ENCODE measurements around the gene NUDT8. TPM values are rescaled to one million over a fixed set of nuclear protein-coding genes. Genes with fewer than 3 reads are reported as not detected.
"Not testable (repeated sequence)": the region's sequence is repeated elsewhere in the genome, so short reads cannot be mapped to it uniquely, and the experiment has no call there.

NUDT8 gene
- total RNA-seq, 1 donor from 2014 or later = 6.2 TPM

GRCh38 chr11:67599149-67599548 lies 30.6 kb downstream of the NUDT8 start:
- TF ChIP-seq CTCF (IDR thresholded peaks at IDR 0.05; ENCODE audit: unreplicated experiment) = no peak
- H3K4me3 Mint-ChIP-seq = no peak overlapping the region
- H3K9me3 Mint-ChIP-seq = peaks cover 8% of the 10 kb centered on the region
- H3K36me3 Mint-ChIP-seq = no peaks in the 10 kb centered on the region
- no peak for DNase-seq (ENCODE audit: low spot score in 2 of 2, unreplicated experiment in 2 of 2)
- no peak overlapping the region for H3K27ac Mint-ChIP-seq
- H3K27me3 Mint-ChIP-seq (ENCODE audit: low read depth) = peaks cover 2% of the 10 kb centered on the region
- no peaks in the 10 kb centered on the region for H3K4me1 Mint-ChIP-seq

- H3K27me3 Mint-ChIP-seq (ENCODE audit: low read depth); H3K4me3 Mint-ChIP-seq; H3K4me1 Mint-ChIP-seq; H3K36me3 Mint-ChIP-seq; DNase-seq (ENCODE audit: low spot score in 2 of 2, unreplicated experiment in 2 of 2); H3K9me3 Mint-ChIP-seq; H3K27ac Mint-ChIP-seq: not testable (repeated sequence)
Observed at GRCh38 chr11:67597963-67598362, 31.8 kb downstream of the NUDT8 start.

- H3K4me3 Mint-ChIP-seq; H3K9me3 Mint-ChIP-seq; H3K4me1 Mint-ChIP-seq; H3K27ac Mint-ChIP-seq; H3K27me3 Mint-ChIP-seq (ENCODE audit: low read depth); DNase-seq (ENCODE audit: low spot score in 2 of 2, unreplicated experiment in 2 of 2); H3K36me3 Mint-ChIP-seq: not testable (repeated sequence)
Observed at GRCh38 chr11:67597458-67597857, 32.3 kb downstream of the NUDT8 start.

DNA sequence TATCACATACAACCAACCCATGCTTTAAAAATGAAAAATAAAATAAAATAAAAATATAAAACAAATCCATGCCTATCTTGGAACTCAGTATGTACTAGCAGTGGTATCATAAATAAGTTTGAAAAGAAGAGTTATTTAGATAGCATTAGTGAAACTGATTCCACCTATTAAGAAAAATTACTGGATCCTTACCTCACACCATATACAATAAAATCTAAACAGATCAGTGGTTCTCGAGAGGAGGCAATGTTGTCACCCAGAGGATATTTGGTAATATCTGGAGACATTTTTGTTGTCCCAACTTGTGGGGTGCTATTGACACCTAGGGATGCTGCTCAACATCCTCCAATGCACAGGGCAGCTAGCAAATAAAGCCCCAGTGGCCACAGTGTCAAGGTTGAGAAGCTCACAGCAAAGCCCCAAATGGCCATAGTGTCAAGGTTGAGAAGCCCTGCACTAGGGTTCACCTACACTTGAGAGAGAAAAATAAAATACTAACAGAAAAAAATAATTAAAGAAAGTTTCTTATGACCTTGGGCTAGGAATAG lies 32.9 kb downstream of the NUDT8 start:
- DNase-seq (ENCODE audit: low spot score in 2 of 2, unreplicated experiment in 2 of 2) = no peak
- Mint-ChIP-seq H3K4me1 (peaks cover 4% of the 10 kb centered on the region), H3K9me3 (peaks cover 4% of the 10 kb centered on the region), H3K36me3 (no peaks in the 10 kb centered on the region), H3K4me3 (no peak overlapping the region), H3K27me3 (ENCODE audit: low read depth) (peaks cover 2% of the 10 kb centered on the region), H3K27ac (no peak overlapping the region)
- TF ChIP-seq CTCF (IDR thresholded peaks at IDR 0.05; ENCODE audit: unreplicated experiment) = no peak

DNA sequence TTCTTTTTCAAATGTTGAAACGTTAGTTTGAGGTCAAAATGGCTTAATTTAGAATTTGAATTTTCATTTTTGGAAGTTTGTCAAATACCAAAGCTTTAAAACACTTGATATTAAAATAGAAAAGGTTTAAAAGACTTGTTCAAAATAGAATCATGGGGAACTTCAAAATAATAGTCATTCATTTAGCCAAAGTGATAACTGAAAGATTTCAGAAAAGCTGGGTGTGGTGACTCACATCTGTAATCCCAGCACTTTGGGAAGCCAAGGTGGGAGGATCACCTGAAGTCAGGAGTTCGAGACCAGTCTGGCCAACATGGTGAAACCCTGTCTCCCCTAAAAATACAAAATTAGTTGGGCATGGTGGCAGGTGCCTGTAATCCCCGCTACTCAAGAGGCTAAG lies 35.3 kb downstream of the NUDT8 start:
- H3K36me3 Mint-ChIP-seq = peaks cover 4% of the 10 kb centered on the region
- DNase-seq (ENCODE audit: low spot score in 2 of 2, unreplicated experiment in 2 of 2) = no peak
- peaks cover 4% of the 10 kb centered on the region for H3K4me1 Mint-ChIP-seq
- H3K27ac Mint-ChIP-seq = no peak overlapping the region
- no peaks in the 10 kb centered on the region for H3K27me3 Mint-ChIP-seq (ENCODE audit: low read depth)
- H3K4me3 Mint-ChIP-seq = no peak overlapping the region
- H3K9me3 Mint-ChIP-seq = peaks cover 4% of the 10 kb centered on the region
- no peak for TF ChIP-seq CTCF (IDR thresholded peaks at IDR 0.05; ENCODE audit: unreplicated experiment)

DNA sequence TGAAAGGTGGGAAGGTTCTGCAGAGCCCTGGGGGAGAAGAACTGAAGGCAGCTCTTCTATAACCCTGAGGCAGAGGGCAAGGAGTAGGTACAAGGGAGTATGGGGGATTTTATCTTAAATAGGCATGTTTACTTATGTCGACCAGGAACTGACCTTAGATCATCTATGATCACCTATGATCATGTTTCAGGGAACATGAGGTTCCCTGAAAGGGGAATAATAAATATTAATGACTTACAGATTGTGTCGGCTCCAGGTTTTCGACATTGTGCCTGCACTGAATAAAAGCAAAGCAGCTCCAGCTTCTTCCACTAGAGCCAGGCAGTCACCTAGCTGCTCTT lies 36.2 kb downstream of the NUDT8 start:
- Mint-ChIP-seq H3K9me3 (peaks cover 4% of the 10 kb centered on the region), H3K27ac (no peak overlapping the region), H3K36me3 (peaks cover 6% of the 10 kb centered on the region), H3K27me3 (ENCODE audit: low read depth) (no peaks in the 10 kb centered on the region), H3K4me3 (no peak overlapping the region), H3K4me1 (peaks cover 4% of the 10 kb centered on the region)
- DNase-seq (ENCODE audit: low spot score in 2 of 2, unreplicated experiment in 2 of 2) = no peak
- TF ChIP-seq CTCF (IDR thresholded peaks at IDR 0.05; ENCODE audit: unreplicated experiment) = no peak

All from mesothelial cell of epicardium (in vitro differentiated cells).